Lung (tissue), 12 donors: ENCODE measurements around the gene FGF19. TPM values are rescaled to one million over a fixed set of nuclear protein-coding genes. Genes with fewer than 3 reads are reported as not detected.

Experiments
- ATAC-seq: fragments of 200-7000 bp; cut with Tn5 transposase; one replicate; pipeline ENCODE4 v1.9.1; 2020; ENCODE audit warnings: moderate number of reproducible peaks; ENCODE audit not compliant: insufficient read depth, low FRiP score
- DNase-seq, 3 donors: peaks; one replicate each; pipeline ENCODE4 v3.0.0-alpha.2; 2013 to 2017
- H3K27ac ChIP-seq, 2 donors: one replicate each; pipeline ENCODE4 v1.5.1; 2013; ENCODE audit warnings: mild to moderate bottlenecking in 2 of 2, moderate library complexity in 2 of 2, control low read depth in 1 of 2, inconsistent platforms in 1 of 2, low read depth in 1 of 2, low read length in 1 of 2
- H3K27me3 ChIP-seq, 3 donors: one replicate each; pipeline ENCODE4 v1.5.1; 2013; ENCODE audit warnings: low read length in 2 of 3; ENCODE audit not compliant: control insufficient read depth in 3 of 3, insufficient read depth in 3 of 3
- H3K36me3 ChIP-seq, 4 donors: one replicate each; pipeline ENCODE4 v1.5.1; 2013; ENCODE audit warnings: low read length in 4 of 4, mild to moderate bottlenecking in 1 of 4, moderate library complexity in 1 of 4; ENCODE audit not compliant: control insufficient read depth in 4 of 4, insufficient read depth in 4 of 4
- H3K4me1 ChIP-seq, 5 donors: one replicate each; pipeline ENCODE4 v1.5.1; 2013; ENCODE audit warnings: low read length in 5 of 5, mild to moderate bottlenecking in 2 of 5, moderate library complexity in 1 of 5; ENCODE audit not compliant: control insufficient read depth in 5 of 5, insufficient read depth in 5 of 5
- H3K4me3 ChIP-seq: one replicate; pipeline ENCODE4 v1.5.1; 2013; ENCODE audit warnings: mild to moderate bottlenecking, control low read depth, moderate library complexity
- H3K9ac ChIP-seq, 2 donors: one replicate each; pipeline ENCODE4 v1.5.1; 2013; ENCODE audit warnings: low read length in 2 of 2, control low read depth in 1 of 2; ENCODE audit not compliant: insufficient read depth in 1 of 2
- H3K9me3 ChIP-seq, 4 donors: one replicate each; pipeline ENCODE4 v1.5.1; 2013; ENCODE audit warnings: low read length in 3 of 4, mild to moderate bottlenecking in 1 of 4, moderate library complexity in 1 of 4; ENCODE audit not compliant: control insufficient read depth in 4 of 4, insufficient read depth in 3 of 4
- WGBS, 2 donors: extraction: QIAGEN DNeasy Blood & Tissue Kit; methylation state at CpG; one replicate each; pipeline ENCODE4 v1.1.7; 2013; 5-methylcytosine and 5-hydroxymethylcytosine counted together
- polyA plus RNA-seq, 2 donors: library from polyadenylated mRNA; stranded (reverse); fragments of 200-250 nt; gene quantifications; one replicate each; pipeline ENCODE4 v1.2.1, GENCODE V29; 2013
- total RNA-seq, 2 donors: library from RNA; depleted of rRNA in 1 of 2; stranded (reverse); fragments of >200 nt in 1 of 2; gene quantifications; one replicate each; pipeline ENCODE4 v1.2.1, GENCODE V29; 2014 to 2021
- TF ChIP-seq, protein P1 (sequence below): IDR thresholded peaks from 2 replicates; pipeline ENCODE4 v1.5.1; 2012; ENCODE audit warnings: mild to moderate bottlenecking; ENCODE audit errors: control extremely low read depth, extremely low read depth
- donor health status: control.
- donor health status: control.
- donor health status: Bipolar disorder and iron deficiency.
- donor health status: healthy.
- donor health status: DM: yes; HTN: yes; CAD: no.

The FGF19 gene
- total and polyA plus RNA-seq, 4 donors: 0.09 TPM; not detected in 3

DNA sequence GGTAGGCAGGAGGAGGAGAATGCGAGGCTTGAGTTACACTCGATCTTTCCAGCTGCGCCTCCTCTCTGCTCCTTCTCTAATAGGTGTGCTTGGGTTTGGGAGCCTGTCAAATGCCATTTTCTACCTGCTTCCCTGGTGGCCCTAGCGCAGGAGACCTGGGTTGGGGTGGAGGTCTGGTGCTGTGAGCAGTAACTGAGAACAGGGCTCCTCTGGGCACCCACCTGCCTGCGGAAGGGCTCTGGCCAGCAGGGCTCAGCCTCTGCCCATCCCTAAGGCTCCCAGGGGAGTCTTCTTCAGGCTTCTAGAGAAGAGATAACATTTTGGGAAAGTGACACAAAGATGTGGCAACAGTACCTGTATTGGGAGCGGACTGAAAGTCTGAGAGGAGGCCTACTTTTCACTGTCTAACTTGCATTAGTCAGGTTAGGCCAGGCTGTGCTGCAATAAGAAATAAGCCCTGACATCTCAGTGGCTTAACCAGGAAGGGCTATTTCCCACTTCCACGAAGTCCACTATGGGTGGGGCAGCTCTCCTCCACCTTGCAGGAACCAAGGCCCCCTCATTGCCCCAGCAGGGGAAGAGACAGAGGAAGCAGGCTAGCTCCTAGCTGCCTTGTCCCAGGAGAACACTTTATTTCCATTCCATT lies 21.0 kb downstream of the FGF19 start:
- no peak overlapping the region for H3K27ac ChIP-seq
- no peak for ATAC-seq
- no peak overlapping the region for H3K9ac ChIP-seq
- H3K4me3 ChIP-seq: no peak overlapping the region
- peaks cover 0 to 5% (median 0%) of the 10 kb centered on the region in 4 donors for H3K9me3 ChIP-seq
- no peak for DNase-seq
- no peaks in the 10 kb centered on the region for H3K27me3 ChIP-seq
- 90 to 91% methylated on average over 7 of the region's 7 CpGs for WGBS, 2 donors
- TF ChIP-seq, protein P1, sequence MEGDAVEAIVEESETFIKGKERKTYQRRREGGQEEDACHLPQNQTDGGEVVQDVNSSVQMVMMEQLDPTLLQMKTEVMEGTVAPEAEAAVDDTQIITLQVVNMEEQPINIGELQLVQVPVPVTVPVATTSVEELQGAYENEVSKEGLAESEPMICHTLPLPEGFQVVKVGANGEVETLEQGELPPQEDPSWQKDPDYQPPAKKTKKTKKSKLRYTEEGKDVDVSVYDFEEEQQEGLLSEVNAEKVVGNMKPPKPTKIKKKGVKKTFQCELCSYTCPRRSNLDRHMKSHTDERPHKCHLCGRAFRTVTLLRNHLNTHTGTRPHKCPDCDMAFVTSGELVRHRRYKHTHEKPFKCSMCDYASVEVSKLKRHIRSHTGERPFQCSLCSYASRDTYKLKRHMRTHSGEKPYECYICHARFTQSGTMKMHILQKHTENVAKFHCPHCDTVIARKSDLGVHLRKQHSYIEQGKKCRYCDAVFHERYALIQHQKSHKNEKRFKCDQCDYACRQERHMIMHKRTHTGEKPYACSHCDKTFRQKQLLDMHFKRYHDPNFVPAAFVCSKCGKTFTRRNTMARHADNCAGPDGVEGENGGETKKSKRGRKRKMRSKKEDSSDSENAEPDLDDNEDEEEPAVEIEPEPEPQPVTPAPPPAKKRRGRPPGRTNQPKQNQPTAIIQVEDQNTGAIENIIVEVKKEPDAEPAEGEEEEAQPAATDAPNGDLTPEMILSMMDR: no peak
- H3K36me3 ChIP-seq: no peaks in the 10 kb centered on the region
- peaks cover 0 to 2% (median 0%) of the 10 kb centered on the region in 5 donors for H3K4me1 ChIP-seq

DNA sequence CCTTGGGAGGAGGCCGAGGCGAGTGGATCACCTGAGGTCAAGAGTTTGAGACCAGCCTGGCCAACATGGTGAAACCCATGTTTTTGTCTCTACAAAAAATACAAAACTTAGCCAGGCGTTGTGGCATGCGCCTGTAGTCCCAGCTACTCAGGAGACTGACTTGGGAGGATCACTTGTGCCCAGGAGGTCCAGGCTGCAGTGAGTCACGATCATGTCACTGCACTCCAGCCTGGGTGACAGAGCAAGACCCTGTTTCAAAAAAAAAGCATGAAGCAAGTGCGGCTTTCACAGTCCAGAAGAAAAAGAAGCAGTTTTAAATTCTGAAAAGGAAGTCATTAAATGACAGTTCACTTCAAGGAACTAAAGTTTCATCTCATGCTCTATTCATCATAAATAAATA lies 21.6 kb downstream of the FGF19 start:
- Histone ChIP-seq H3K36me3 (no peaks in the 10 kb centered on the region), H3K4me1 (peaks cover 0 to 2% (median 0%) of the 10 kb centered on the region in 5 donors), H3K27me3 (no peaks in the 10 kb centered on the region), H3K9me3 (peaks cover 0 to 5% (median 0%) of the 10 kb centered on the region in 4 donors), H3K27ac (no peak overlapping the region), H3K9ac (no peak overlapping the region), H3K4me3 (no peak overlapping the region)
- ATAC-seq (no peak), DNase-seq (no peak)
- TF ChIP-seq, protein P1: no peak
- WGBS, 2 donors: 90 to 92% methylated on average over 6 of the region's 6 CpGs

DNA sequence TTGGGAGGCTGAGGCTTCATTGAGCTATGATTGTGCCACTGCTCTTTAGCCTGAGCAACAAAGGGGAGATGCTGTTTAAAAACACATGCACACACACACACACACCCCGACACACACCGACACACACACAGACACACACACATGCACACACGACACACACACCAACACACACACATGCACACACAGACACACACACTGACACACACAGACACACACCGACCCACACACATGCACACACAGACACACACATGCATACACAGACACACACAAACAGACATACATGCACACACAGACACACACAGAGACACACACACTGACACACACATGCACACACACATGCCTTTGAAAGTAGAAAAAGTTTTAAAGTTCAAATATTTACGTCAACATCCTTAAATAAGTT lies 23.1 kb downstream of the FGF19 start:
- no peak overlapping the region for H3K27ac ChIP-seq
- no peak for ATAC-seq
- TF ChIP-seq, protein P1: no peak
- no peak overlapping the region for H3K9ac ChIP-seq
- no peaks in the 10 kb centered on the region for H3K27me3 ChIP-seq
- WGBS, 2 donors: 95 to 97% methylated on average over 5 of the region's 5 CpGs
- no peak overlapping the region for H3K4me3 ChIP-seq
- no peaks in the 10 kb centered on the region for H3K36me3 ChIP-seq
- H3K4me1 ChIP-seq: no peaks in the 10 kb centered on the region
- no peaks in the 10 kb centered on the region for H3K9me3 ChIP-seq
- DNase-seq: no peak

DNA sequence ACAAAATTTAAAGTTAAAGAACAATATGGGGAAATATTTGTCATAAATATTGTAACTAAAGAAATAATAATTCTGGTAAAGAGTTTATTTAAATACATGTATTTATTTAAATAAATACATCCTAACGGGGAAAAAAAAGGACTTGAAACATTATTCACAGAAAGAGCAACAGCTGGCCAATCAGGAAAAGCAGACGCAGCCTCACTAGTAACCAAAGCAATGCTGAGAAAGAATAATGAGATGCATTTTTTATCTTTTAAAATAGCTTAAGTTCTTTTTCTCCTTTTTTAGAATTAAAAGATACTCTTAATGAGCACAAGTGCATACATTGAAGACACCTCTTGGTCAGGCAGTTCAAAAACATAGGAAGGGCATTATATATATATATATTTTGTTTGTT lies 26.1 kb downstream of the FGF19 start:
- H3K4me3 ChIP-seq: no peak overlapping the region
- WGBS, 2 donors: 61 to 82% methylated on average over 2 of the region's 2 CpGs
- no peaks in the 10 kb centered on the region for H3K36me3 ChIP-seq
- no peaks in the 10 kb centered on the region for H3K9me3 ChIP-seq
- H3K4me1 ChIP-seq: peaks cover 4 to 9% (median 6%) of the 10 kb centered on the region in 5 donors
- H3K27ac ChIP-seq: no peak overlapping the region
- no peak overlapping the region for H3K9ac ChIP-seq
- TF ChIP-seq, protein P1: no peak
- H3K27me3 ChIP-seq: no peaks in the 10 kb centered on the region
- DNase-seq: no peak
- ATAC-seq: no peak
